ENCODE results near the gene SYNJ2.
"Not testable (repeated sequence)": the region's sequence is repeated elsewhere in the genome, so short reads cannot be mapped to it uniquely, and the experiment has no call there.

SYNJ2 gene

DNA sequence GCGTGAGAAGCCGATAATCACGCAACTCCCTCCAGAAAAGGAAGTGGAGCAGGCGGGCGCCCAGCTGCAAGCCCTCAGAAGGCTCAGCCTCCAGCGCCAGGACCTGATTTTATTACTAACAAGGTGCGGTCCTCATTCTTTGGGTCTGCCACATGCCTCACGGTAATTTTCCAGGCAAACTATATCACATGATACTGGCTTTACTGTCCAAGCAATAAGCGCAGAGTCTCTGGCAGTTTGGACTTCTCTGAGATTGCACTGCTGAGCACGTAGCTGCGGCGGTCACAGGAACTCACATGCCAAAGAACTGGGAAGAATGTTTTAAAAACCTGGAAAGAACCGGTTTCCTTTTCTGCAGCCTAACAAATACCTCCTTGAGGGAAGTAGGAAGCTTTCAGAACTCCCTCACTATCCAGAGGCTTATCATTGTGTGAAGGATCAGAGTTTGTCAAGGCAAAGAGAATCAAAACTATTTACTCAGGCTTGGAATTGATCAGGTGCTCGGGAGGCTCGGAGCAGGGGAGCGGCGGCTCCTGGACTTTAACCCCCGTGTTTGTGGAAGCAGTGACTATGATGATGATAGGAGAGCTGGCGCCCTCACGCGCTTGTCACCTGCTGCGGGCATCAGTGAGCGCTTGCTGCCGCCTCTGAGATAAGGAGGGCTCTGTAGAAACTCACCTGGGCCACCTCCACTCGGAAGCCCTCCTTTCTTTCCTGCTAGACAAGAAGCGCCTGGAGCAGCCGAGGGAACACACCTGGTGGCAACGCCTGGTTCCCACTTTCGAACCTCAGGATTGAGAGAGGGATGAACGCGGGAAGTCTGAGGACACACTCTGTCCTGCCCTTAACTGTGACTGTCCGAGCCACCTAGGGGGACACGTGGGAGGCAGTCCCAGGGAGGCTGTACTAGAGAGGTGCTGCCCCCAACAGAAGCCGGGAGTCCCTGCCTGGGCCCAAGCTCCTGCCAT lies 27.2 kb upstream of the SYNJ2 start:
- in situ Hi-C loops (cut with MboI; ENCODE audit: low sequenced_read_pairs) = no loop called here

DNA sequence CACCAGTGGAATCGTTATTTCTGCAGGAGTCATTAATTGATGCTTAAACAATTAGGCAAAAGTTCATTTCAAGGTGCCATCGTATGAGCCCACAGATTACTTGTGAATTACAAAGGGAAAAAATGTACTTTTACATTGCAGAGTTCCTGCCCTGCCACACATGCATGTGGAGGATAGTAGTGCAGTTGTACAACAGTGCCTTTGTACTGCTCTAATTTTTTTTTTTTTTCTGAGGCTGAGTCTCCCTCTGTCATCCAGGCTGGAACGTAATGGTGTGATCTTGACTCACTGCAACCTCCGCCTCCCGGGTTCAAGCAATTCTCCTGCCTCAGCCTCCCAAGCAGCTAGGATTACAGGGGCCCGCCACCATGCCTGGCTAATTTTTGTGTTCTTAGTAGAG lies 26.0 kb upstream of the SYNJ2 start:
- in situ Hi-C loops (cut with MboI; ENCODE audit: low sequenced_read_pairs) = no loop called here

DNA sequence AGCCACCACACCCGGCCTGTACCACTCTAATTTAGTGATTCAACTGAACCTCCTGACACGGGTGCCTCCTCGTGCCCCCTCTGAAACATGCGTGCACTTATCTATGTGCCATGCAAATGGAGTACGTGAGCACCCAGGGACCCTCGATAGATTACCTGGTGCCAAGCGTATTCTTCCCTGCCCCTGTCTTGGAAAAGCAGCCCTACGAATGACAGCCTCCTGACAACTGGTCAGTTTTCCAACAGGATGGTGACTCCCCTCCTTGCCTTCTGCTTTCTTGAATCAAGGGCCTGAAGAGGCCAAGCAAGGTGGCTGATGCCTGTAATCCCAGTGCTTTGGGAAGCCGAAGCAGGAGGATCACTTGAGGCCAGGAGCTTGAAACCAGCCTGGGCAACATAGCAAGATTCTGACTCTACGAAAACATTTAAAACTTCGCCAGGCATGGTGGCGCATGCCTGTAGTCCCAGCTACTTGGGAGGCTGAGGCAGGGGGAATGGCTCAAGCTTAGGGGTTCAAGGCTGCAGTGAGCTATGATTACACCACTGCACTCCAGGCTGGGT lies 25.4 kb upstream of the SYNJ2 start:
- in situ Hi-C loops (cut with MboI; ENCODE audit: low sequenced_read_pairs) = no loop called here

DNA sequence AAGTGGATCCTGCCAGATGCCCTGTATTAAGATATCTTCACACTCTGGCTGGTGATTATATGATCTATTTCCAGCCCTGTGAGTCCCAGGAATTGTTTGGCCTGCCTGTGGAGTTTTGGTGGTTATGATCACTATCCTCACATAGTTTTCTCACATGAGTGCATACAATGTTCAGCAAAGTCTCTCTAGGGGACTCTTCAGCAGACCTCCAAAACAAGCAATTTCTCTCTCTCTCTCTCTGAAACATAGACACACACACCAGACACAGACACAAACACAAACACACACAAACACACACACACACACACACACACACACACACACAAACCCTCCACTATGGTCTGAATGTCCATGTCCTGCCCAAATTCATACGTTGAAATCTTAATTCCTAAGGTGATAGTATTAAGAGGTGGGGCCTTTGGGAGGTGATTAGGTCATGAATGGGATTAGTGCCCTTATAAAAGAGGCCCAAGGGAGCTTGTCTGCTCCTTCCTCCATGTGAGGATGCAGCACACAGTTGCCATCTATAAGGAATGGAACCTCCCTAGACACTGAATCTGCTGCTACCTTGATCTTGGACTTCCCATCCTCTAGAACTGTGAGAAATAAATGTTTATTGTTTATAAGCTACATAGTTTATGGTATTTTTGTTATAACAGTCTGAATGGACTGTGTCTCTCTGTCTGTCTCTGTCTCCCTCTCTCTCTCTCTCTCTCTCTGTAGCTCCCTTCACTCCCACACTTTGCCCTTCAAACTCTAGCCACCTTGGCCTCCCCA lies 22.0 kb upstream of the SYNJ2 start:
- in situ Hi-C loops (cut with MboI; ENCODE audit: low sequenced_read_pairs) = no loop called here

DNA sequence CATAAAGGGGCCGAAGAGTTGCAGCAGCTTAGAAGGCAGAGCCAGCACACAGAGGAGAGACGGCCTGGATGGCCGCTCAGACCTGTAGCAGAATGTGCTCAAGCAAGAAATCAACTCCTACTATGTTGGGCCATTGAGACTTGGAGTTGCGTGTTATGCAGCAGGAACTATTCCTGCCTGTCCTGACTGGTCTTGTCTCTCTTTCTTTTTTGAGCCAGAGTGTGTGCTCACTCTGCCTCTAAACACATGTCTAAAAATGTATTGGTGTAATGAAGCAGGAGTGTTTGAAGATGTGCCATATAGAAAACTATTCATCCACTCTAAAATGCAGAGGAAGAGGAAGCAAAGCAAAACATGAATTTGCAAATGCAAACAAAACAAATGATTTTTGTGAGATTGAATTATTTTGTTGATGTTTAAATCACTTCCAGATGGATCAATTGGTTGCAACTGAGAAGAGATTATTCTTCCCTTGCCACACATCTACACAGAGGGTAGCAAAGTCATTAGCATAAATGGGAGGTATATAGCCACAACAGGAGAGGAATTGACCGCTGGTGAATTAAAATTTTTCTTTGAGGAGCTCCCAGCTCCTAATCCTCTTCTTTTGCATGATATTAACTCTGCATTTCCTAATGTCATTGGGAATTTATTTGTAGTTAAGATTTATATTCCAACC lies 20.4 kb upstream of the SYNJ2 start:
- in situ Hi-C loops (cut with MboI; ENCODE audit: low sequenced_read_pairs) = no loop called here

DNA sequence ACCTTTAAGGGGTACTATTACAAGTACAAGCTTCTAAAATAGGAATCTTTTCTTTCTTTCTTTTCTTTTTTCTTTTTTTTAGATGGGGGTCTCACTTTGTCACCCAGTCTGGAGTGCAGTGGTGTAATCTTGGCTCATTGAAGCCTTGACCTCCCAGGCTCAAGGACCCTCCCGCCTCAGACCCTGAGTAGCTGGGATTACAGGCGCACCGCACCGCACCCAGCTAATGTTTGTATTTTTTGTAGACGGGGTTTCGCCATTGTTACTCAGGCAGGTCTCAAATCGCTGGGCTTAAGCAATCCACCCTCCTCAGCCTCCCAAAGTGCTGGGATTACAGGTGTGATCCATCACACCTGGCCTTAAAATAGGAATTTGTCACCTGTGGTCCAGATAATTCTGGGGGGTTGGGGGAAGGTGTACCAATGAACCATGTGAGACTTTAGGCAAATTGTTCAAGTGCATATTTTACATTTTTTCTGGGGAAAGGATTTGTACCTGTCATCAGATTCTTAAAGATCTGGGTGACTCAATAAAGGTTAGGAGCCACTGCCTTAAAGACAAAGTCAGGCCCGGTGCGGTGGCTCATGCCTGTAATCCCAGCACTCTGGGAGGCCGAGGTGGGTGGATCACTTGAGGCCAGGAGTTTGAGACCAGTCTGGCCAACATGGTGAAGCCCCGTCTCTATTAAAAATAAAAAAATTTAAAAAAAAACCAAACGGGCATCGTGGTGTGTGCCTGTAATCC lies 19.7 kb upstream of the SYNJ2 start:
- in situ Hi-C loops (cut with MboI; ENCODE audit: low sequenced_read_pairs) = no loop called here

DNA sequence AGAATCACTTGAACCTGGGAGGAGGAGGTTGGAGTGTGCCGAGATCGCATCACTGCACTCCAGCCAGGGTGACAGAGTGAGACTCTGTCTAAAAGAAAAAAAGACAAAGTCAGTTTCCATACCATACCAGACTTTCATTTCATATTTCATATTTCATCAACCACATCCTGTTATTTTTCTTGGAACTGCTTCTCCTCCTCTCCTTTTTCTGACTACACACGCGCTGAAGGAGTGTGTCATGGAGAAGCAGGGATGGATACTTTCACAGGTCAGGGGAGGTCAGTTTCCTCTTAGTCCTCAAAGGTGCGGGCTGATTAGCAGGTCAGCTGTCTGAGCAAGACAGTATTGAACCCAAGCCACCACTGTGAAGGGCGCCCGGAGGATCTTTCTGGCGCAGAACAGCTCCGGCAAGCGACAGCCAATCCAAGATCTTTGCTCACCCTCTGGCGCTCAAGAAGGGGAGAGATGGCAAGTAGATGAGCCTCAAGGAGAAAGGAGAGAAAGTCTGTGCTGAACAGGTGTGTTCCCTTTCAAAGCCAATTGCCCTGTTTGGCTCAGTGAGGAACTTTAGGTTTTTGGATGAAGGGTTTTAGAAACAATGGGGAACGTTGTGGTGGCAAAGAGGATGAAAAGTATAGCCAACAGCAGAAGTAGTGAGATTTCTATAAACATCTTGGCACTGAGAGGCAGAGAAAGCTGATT lies 18.9 kb upstream of the SYNJ2 start:
- in situ Hi-C loops (cut with MboI; ENCODE audit: low sequenced_read_pairs) = no loop called here

DNA sequence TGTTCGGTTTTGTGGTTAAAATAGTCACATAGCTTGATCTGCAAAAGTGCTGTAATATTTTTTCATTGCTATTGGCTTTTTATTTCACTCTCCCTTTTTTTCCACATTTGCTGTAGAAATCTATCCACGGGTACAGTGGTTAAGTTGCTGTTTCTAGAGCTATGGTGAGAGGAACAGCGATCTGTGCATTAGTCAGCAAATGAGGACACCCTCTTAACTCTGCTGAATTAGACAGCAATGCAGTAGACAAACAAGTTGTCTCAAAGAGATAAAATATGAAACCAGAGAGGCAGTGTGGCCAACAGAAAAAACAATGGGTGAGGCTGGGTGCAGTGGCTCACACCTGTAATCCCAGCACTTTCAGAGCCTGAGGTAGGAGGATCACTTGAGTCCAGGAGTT lies 17.6 kb upstream of the SYNJ2 start:
- in situ Hi-C loops (cut with MboI; ENCODE audit: low sequenced_read_pairs) = no loop called here

DNA sequence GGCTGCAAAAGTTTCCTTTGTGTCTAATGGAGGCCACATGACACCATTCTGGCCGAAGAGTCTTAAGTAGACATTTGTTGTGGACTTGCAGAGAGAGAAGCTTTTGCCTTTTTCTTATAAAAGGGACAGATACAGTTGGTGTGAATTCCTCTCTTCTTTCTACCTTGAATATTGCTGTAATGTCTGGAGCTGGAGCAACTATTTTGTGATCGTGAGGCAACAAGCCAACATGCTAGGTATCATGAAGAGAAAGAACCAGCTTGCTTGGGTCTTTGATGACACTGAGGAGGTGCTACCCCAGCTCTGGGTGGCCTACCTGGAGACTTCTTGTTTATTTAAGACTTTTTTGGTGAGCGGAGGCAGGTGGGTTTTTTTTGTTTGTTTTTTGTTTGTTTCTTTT lies 16.3 kb upstream of the SYNJ2 start:
- in situ Hi-C loops (cut with MboI; ENCODE audit: low sequenced_read_pairs) = no loop called here

DNA sequence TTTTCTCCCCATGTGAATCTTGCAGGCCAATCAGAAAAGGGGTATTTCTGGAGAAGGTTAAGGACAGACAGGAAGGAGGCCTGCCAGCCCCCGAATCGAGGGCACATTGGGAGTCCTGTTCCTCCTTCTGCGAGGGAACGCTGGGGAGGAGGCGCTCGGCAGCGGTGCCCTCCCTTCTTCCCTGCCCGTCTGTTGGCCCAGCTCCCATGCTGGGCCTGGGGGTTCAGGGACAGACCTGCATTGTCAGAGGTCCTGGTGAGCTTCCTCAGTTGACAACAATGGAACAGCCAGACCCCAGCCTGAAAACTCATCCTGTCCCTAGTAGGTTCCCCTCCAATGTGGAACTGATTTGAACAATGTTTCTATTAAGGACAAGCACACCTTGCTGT lies 15.1 kb upstream of the SYNJ2 start:
- in situ Hi-C loops (cut with MboI; ENCODE audit: low sequenced_read_pairs) = no loop called here

DNA sequence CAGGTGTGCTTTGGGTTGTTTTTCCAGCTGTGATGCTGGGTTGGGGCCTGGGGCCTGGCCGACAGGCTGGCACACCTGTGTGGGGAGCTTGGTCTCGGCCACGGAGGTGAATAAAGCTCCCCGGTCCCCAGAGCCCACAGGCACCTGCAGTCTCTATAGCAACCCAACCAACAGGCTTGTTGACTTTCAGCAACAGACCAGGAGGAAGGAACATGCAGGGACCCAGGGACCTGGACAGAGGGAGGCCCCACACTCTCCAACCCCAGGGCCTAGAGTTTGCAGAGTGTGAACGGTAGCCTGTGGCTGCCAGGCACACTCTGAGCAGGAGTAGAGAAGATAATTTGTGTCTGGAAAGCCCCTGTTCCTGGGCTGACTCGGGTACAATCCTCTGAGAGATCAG lies 14.6 kb upstream of the SYNJ2 start:
- in situ Hi-C loops (cut with MboI; ENCODE audit: low sequenced_read_pairs) = no loop called here

DNA sequence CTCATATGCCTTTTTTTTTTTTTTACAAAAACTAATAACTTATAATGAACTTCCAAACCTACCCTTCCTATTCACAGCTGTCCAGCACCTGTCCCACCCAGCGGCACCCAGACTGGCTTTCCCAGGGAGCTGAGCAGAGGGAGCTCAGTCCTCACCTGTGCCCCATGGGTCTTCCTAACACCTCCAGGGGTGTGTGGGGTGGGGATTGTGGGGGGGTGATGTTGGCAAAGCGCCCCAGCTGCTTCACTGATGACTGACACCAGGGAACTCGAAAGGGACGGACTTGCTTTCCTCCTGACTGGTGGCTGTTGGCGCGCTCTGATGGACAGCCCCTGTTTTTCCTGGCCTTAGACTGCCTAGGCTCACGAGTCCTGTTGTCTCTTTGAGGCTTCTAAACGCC lies 14.2 kb upstream of the SYNJ2 start:
- in situ Hi-C loops (cut with MboI; ENCODE audit: low sequenced_read_pairs) = no loop called here

DNA sequence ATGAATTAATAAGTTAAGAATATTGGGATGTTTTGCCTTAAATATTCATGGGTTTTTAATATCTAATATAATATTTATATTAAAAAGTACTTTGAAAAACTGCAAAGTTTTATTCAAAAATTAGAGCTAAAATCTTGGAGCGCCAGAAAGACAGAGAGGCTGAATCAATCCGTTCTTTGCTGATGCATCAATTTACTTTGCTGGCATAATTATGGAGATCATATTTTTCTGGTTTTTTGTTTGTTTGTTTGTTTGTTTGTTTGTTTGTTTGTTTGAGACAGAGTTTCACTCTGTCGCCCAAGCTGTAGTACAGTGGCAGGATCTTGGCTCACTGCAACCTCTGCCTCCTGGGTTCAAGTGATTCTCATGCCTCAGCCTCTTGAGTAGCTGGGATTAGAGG lies 9.5 kb upstream of the SYNJ2 start:
- in situ Hi-C loops (cut with MboI; ENCODE audit: low sequenced_read_pairs) = not testable (repeated sequence)

DNA sequence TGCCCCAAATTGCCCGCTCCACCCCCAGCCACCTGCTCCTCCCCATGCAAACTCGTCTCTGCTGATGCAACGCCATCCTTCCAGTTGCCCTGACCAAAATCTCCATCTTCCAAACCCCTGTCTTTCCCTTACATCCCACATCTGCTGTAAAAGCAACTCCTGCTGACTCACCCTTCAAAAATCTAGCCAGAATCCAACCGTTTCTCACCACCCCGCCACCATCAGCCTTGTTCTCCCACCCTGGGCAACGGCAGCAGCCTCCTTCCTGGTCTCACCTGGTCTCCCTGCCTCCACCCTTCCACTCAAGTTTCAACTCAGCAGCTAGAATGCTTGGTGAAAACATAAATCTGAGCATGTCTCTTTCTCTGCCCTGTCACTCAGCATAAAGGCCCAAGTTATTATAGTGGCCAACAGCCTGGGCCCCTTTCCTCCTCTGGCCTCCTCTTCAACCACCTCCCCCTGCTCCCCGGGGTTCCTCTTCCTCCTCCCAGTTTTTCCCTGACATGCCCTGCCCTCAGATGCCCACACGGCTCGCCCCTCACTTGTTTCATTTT lies 7.2 kb upstream of the SYNJ2 start:
- in situ Hi-C loops (cut with MboI; ENCODE audit: low sequenced_read_pairs) = no loop called here

DNA sequence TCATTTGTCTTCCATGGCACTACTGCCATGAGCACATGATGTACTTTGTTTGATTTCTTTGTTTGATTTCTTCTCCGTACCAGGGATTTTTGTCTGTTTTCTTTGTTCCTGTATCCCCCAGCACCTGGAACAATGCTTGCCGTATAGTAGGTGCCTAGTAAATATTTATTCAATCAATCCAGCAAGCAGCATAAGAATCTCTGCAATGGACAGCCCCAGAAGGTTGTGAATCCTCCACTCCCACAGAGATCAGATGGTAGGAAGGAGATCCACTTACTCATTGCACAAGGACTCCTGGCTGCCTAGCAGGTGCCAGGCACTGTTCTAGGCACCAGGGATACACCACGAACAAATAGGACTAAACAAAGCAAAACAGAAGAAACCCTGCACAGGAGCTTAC lies 6.7 kb upstream of the SYNJ2 start:
- in situ Hi-C loops (cut with MboI; ENCODE audit: low sequenced_read_pairs) = no loop called here

DNA sequence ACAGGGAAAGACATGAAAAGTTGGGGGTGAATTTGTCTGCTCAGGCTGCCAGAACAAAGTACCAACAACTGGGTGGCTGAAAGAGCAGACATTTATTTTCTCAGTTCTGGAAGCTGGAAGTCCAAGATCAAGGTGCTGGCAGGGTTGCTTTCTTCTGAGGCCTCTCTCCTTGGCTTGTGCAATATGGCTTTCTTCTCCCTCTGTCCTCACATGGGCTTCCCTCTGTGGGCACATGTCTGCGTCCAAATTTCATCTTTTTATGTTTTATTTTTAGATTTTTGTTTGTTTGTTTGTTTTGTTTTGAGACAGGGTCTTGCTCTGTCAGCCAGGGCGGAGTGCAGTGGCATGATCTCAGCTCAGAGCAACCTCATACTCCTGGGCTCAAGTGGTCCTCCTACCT lies 6.2 kb upstream of the SYNJ2 start:
- in situ Hi-C loops (cut with MboI; ENCODE audit: low sequenced_read_pairs) = no loop called here

DNA sequence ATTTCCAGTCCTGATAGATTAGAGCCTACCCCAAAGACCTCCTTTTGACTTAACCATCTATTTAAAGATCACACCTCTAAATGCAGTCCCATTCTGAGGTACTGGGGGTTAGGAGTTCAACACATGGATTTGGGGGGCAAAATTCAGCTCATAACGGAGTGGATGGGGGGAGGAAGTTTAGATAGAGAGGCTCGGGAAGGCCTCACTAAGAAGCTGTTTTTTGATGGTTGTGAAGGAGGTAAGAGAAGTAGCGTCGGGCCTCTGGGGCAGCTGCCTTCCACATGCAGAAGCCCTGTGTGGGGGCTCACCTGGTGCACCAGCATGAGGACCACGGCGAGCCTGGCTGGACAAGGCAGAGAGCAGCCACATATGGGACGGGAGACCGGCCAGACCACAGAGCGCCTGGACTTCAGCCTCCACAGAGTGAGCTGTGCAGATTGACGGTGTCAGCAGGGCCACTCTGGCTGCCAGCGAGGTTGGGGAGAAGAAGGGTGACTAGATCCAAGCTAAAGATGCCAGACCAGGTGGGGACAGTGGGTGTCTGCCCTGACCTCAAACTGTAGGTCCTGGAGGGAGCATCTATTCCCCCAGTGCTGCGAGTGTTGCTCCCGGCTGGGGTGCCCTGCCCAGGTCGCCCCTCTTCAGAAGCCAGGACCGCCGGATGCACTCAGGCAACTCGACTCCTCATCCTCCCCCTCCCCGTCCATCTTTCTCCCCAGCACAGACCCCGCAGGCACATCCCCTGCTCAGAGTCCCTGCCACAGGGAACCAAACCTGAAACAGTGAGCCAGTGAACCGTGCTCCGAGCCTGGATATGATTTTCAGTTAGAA lies 5.1 kb upstream of the SYNJ2 start:
- in situ Hi-C loops (cut with MboI; ENCODE audit: low sequenced_read_pairs) = no loop called here

DNA sequence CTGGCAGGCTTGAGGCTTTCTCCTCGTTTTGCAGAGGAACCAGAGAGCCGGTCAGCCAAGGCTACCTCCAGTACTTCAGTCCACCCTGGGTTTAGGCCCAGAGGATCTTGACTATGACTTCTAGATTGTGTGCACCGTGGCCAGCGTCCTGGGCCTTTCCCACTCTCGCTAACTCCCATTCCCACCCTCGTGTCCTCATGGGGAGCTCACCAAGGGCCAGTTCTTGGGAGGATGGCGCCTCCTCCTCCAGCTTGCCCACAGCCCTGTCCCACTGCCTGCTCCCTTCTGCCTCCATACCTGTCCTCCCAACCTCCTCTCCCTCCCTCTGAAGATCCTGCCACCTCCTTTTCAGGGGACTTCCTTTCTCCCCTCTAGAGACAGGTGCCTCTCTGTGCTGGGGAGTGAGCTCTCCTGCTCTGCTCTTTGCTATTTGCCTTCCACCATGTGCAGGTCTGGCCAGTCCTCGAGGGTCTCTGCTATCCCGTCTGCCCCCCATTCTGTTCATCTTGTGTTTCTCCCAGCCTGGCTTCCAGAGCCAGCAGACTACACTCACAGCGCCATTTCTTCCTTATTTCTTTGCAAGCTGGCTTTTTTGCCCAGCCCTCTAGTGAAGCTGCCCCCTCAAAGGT lies 4.4 kb upstream of the SYNJ2 start:
- in situ Hi-C loops (cut with MboI; ENCODE audit: low sequenced_read_pairs) = no loop called here
